GM12878 (cell line): ENCODE measurements around the gene RRAGD. TPM values are rescaled to one million over a fixed set of nuclear protein-coding genes. Genes with fewer than 3 reads are reported as not detected.
A peak's percentile ranks its signal among the peaks of the same experiment; 100 is the strongest.

Experiments
- ATAC-seq: fragments of 200-7000 bp; cut with Tn5 transposase; 3 replicates; pipeline ENCODE4 v1.9.1; 2020; ENCODE audit warnings: mild to moderate bottlenecking, moderate library complexity
- BruUV-seq: library from RNA; stranded (reverse); fragments of 400-500 nt; replicated peaks from 2 replicates; lab custom pipeline; 2021; lab: Mats Ljungman, UMichigan
- CTCF ChIA-PET: fragments of 300-600 bp; sonication (Branson Sonifier 250); formaldehyde crosslinking; extraction: SDS; loops from one replicate; lab custom pipeline; 2021; ENCODE audit warnings: inconsistent platforms; lab: Yijun Ruan, JAX
- POLR2A ChIA-PET: fragments of 350-600 bp; formaldehyde crosslinking; extraction: SDS; loops from one replicate; lab custom pipeline; 2021; ENCODE audit warnings: inconsistent platforms; lab: Charles Lee
- RAD21 ChIA-PET: fragments of 300-600 bp; sonication (Branson Sonifier 250); formaldehyde crosslinking; loops from one replicate; lab custom pipeline; 2023; ENCODE audit warnings: antibody characterized with exemption; ENCODE audit not compliant: unreplicated experiment; lab: Charles Lee
- SMC1A ChIA-PET: fragments of 300-600 bp; sonication (Branson Sonifier 250); formaldehyde crosslinking; loops from one replicate; lab custom pipeline; 2023; ENCODE audit not compliant: unreplicated experiment, uncharacterized antibody; lab: Charles Lee
- DNase-seq: peaks from one replicate; pipeline ENCODE4 v3.0.0-alpha.2; 2011; ENCODE audit warnings: low read depth, low spot score
- FAIRE-seq: peaks from 3 replicates; lab custom pipeline; 2011; peaks lifted over from hg19 to GRCh38; lab: Jason Lieb, UNC
- H2AFZ ChIP-seq: 2 replicates; pipeline ENCODE4 v1.6.0; 2011; ENCODE audit warnings: low read depth, low read length, control low read depth; ENCODE audit not compliant: control insufficient read depth
- H3K27ac ChIP-seq: 2 replicates; pipeline ENCODE4 v1.5.1; 2011; ENCODE audit warnings: control low read depth; ENCODE audit not compliant: control insufficient read depth, insufficient read depth
- H3K27me3 ChIP-seq, 2 experiments: replicated peaks in 1 of 2; 2 replicates each; pipeline versions ENCODE4 v1.6.0 to v1.6.1; 2011; ENCODE audit warnings: low read length in 1 of 2; ENCODE audit not compliant: control insufficient read depth in 2 of 2, insufficient read depth in 2 of 2
- H3K36me3 ChIP-seq, 2 experiments: 2 replicates each; pipeline ENCODE4 v1.5.1; 2011; ENCODE audit warnings: low read length in 1 of 2; ENCODE audit not compliant: control insufficient read depth in 2 of 2, insufficient read depth in 2 of 2
- H3K4me1 ChIP-seq: 2 replicates; pipeline ENCODE4 v1.6.1; 2011; ENCODE audit warnings: mild to moderate bottlenecking, low read length, moderate library complexity, mixed read lengths; ENCODE audit not compliant: control insufficient read depth, insufficient read depth
- H3K4me2 ChIP-seq: 2 replicates; pipeline ENCODE4 v1.6.0; 2011; ENCODE audit warnings: control low read depth; ENCODE audit not compliant: control insufficient read depth, insufficient read depth
- H3K4me3 ChIP-seq: fragments of 200-600 bp; sonication (generic); 2 replicates; pipeline ENCODE4 v1.5.1; 2016
- H3K79me2 ChIP-seq: 2 replicates; pipeline ENCODE4 v1.6.0; 2011; ENCODE audit warnings: low read length; ENCODE audit not compliant: control insufficient read depth, insufficient read depth
- H3K9ac ChIP-seq: 2 replicates; pipeline ENCODE4 v1.8.0; 2011; ENCODE audit warnings: low read length, control low read depth, mixed read lengths; ENCODE audit not compliant: control insufficient read depth, insufficient read depth
- H3K9me3 ChIP-seq: replicated peaks from 3 replicates; pipeline ENCODE4 v1.5.1; 2011; ENCODE audit warnings: mild to moderate bottlenecking, low read length; ENCODE audit not compliant: control insufficient read depth, insufficient read depth
- H4K20me1 ChIP-seq: 2 replicates; pipeline ENCODE4 v1.6.0; 2011; ENCODE audit not compliant: control insufficient read depth, insufficient read depth
- REST ChIP-seq: IDR thresholded peaks from 2 replicates; pipeline ENCODE4 v1.6.1; 2012; ENCODE audit warnings: mild to moderate bottlenecking, low read depth, low read length
- SPI1 ChIP-seq: IDR thresholded peaks from 2 replicates; pipeline ENCODE4 v1.6.1; 2011; ENCODE audit warnings: low read depth, mild to moderate bottlenecking, low read length, moderate library complexity, borderline replicate concordance; ENCODE audit not compliant: insufficient read depth
- WGBS: methylation state at CpG from one replicate; pipeline ENCODE4 v1.1.6; 2016; ENCODE audit warnings: low lambda C conversion rate; ENCODE audit not compliant: insufficient replicate concordance, insufficient coverage; ENCODE audit errors: missing lambda C conversion rate; 5-methylcytosine and 5-hydroxymethylcytosine counted together
- in situ Hi-C: fragments of 300-500 bp; cut with MboI; formaldehyde crosslinking; loops from 9 replicates; pipeline ENCODE4 v1.14.3; 2018; ENCODE audit warnings: mixed read lengths
- intact Hi-C: fragments of 100-400 bp; cut with micrococcal nuclease; formaldehyde crosslinking; loops from one replicate; pipeline ENCODE4 v1.14.2; 2022; ENCODE audit not compliant: unreplicated experiment
- polyA plus RNA-seq, 11 experiments: library from polyadenylated mRNA; depleted of rRNA in 4 of 11; unstranded in 6 of 11; stranded (reverse) in 5 of 11; fragments of >200 nt; fragmentation: Nextera tagmentation in 4 of 11; fragmentation: Illumina TruSeq in 1 of 11; extraction: Ambion mirVana in 4 of 11; extraction: Trizol in 1 of 11; gene quantifications; 1 replicate in 1 of 11; 2 replicates in 10 of 11; pipeline versions ENCODE4 v1.2.1 to v1.2.3, GENCODE V29; 2011 to 2016; ENCODE audit warnings: inconsistent platforms in 2 of 11, missing spikeins in 2 of 11, low read depth in 1 of 11
- total RNA-seq, 4 experiments: library from RNA; depleted of rRNA in 3 of 4; stranded (reverse); fragments of >200 nt in 3 of 4; fragmentation: Illumina TruSeq in 1 of 4; extraction: Trizol in 1 of 4; gene quantifications; 2 replicates each; pipeline versions ENCODE4 v1.2.1 to v1.2.3, GENCODE V29; 2013 to 2021
- TF ChIP-seq, protein P1 (sequence below): fragments of 450-650 bp; IDR thresholded peaks from 2 replicates; pipeline ENCODE4 v1.6.1; 2018; ENCODE audit warnings: borderline replicate concordance, mild to moderate bottlenecking; ENCODE audit not compliant: partially characterized antibody

Gene RRAGD
- total and polyA plus RNA-seq, 10 of the 15 experiments (the other 5 are each of a cell fraction or from before 2014, with no cell fraction given) = 4.6 to 17.4 (median 8.5) TPM

- no peaks in the 10 kb centered on the region for H3K27me3 ChIP-seq
- H3K4me2 ChIP-seq = no peak overlapping the region
- FAIRE-seq (no peak), DNase-seq (no peak), ATAC-seq (no peak)
- no TSS peak for BruUV-seq
- ChIA-PET CTCF (interaction anchor here (1.0 kb wide), 1 partner anchor 10 kb away, joined by 4 read pairs; no protein-coding TSS in a partner anchor), RAD21 (no interaction called here), SMC1A (interaction anchor here (0.6 kb wide), 1 partner anchor 48 kb away, joined by 3 read pairs; no protein-coding TSS in a partner anchor), POLR2A (no interaction called here)
- WGBS = 27% methylated on average over 5 of the region's 5 CpGs
- no peak overlapping the region for H2AFZ ChIP-seq
- no peak overlapping the region for H3K27ac ChIP-seq
- no peaks in the 10 kb centered on the region for H3K79me2 ChIP-seq
- H3K4me1 ChIP-seq = no peaks in the 10 kb centered on the region
- no peak for TF ChIP-seq SPI1
- peak; percentile 78 for TF ChIP-seq REST
- TF ChIP-seq, protein P1, sequence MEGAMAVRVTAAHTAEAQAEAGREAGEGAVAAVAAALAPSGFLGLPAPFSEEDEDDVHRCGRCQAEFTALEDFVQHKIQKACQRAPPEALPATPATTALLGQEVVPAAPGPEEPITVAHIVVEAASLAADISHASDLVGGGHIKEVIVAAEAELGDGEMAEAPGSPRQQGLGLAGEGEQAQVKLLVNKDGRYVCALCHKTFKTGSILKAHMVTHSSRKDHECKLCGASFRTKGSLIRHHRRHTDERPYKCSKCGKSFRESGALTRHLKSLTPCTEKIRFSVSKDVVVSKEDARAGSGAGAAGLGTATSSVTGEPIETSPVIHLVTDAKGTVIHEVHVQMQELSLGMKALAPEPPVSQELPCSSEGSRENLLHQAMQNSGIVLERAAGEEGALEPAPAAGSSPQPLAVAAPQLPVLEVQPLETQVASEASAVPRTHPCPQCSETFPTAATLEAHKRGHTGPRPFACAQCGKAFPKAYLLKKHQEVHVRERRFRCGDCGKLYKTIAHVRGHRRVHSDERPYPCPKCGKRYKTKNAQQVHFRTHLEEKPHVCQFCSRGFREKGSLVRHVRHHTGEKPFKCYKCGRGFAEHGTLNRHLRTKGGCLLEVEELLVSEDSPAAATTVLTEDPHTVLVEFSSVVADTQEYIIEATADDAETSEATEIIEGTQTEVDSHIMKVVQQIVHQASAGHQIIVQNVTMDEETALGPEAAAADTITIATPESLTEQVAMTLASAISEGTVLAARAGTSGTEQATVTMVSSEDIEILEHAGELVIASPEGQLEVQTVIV = no peak
- H3K36me3 ChIP-seq = no peaks in the 10 kb centered on the region
- H4K20me1 ChIP-seq = no peaks in the 10 kb centered on the region
- in situ Hi-C loops (no loop called here), intact Hi-C loops (no loop called here)
- no peak overlapping the region for H3K9ac ChIP-seq
- no peak overlapping the region for H3K4me3 ChIP-seq
- no peaks in the 10 kb centered on the region; the same call in 2 of the 3 replicates for H3K9me3 ChIP-seq
These were observed 46.6 kb upstream of the RRAGD start for GRCh38 chr6:89458704-89459103.
